ENCODE data around the gene NAMPT.

The NAMPT gene

DNA sequence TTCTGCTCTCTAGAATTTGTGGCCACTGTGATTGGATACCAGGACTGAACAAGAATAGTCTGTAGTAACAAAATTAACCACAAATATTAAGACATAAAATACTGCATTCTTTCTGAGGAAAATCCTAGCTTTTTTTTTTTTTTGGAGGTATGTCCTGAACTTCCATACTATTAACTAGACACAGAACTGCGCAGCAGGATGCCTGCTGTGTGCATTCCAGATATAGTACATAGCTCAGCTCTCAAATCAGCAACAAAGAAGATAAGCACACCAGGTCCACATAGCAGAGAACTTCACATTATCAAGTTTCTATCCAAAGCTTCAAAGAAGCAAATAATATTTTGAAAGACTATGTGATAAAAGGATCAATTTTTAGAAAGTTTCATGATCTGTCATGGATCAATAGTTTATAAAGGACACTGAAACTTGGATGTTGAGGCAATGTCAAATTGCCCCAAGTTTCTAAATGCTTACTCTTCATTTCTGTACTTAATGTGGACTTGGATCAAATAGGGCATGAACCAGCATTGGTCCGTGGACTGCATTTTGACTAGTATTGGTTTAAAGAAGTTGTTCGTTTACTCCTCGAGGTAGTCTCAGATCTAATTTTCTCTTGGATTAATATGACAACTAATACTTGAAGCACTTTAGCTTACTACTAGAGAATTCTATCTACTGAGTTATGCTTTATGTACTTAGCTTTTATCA lies 15.4 kb downstream of the NAMPT start:
- H3K27me3 ChIP-seq (ENCODE audit: insufficient read depth, poor library complexity, severe bottlenecking) = no peaks in the 10 kb centered on the region
- no peak for TF ChIP-seq SPI1 (IDR thresholded peaks at IDR 0.05; ENCODE audit: borderline replicate concordance, low read depth)
- TF ChIP-seq POLR2AphosphoS5 (IDR thresholded peaks at IDR 0.05; ENCODE audit: low read depth) = no peak
- TF ChIP-seq, protein P1, sequence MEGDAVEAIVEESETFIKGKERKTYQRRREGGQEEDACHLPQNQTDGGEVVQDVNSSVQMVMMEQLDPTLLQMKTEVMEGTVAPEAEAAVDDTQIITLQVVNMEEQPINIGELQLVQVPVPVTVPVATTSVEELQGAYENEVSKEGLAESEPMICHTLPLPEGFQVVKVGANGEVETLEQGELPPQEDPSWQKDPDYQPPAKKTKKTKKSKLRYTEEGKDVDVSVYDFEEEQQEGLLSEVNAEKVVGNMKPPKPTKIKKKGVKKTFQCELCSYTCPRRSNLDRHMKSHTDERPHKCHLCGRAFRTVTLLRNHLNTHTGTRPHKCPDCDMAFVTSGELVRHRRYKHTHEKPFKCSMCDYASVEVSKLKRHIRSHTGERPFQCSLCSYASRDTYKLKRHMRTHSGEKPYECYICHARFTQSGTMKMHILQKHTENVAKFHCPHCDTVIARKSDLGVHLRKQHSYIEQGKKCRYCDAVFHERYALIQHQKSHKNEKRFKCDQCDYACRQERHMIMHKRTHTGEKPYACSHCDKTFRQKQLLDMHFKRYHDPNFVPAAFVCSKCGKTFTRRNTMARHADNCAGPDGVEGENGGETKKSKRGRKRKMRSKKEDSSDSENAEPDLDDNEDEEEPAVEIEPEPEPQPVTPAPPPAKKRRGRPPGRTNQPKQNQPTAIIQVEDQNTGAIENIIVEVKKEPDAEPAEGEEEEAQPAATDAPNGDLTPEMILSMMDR (IDR thresholded peaks at IDR 0.05; ENCODE audit: insufficient read depth, low read length) = no peak
- TF ChIP-seq, protein P2, sequence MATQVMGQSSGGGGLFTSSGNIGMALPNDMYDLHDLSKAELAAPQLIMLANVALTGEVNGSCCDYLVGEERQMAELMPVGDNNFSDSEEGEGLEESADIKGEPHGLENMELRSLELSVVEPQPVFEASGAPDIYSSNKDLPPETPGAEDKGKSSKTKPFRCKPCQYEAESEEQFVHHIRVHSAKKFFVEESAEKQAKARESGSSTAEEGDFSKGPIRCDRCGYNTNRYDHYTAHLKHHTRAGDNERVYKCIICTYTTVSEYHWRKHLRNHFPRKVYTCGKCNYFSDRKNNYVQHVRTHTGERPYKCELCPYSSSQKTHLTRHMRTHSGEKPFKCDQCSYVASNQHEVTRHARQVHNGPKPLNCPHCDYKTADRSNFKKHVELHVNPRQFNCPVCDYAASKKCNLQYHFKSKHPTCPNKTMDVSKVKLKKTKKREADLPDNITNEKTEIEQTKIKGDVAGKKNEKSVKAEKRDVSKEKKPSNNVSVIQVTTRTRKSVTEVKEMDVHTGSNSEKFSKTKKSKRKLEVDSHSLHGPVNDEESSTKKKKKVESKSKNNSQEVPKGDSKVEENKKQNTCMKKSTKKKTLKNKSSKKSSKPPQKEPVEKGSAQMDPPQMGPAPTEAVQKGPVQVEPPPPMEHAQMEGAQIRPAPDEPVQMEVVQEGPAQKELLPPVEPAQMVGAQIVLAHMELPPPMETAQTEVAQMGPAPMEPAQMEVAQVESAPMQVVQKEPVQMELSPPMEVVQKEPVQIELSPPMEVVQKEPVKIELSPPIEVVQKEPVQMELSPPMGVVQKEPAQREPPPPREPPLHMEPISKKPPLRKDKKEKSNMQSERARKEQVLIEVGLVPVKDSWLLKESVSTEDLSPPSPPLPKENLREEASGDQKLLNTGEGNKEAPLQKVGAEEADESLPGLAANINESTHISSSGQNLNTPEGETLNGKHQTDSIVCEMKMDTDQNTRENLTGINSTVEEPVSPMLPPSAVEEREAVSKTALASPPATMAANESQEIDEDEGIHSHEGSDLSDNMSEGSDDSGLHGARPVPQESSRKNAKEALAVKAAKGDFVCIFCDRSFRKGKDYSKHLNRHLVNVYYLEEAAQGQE (IDR thresholded peaks at IDR 0.05; ENCODE audit: insufficient replicate concordance, low read depth) = no peak
- TF ChIP-seq GABPA (IDR thresholded peaks at IDR 0.05; ENCODE audit: low read depth) = no peak
- no peak overlapping the region for H3K4me3 ChIP-seq (replicated peaks; ENCODE audit: insufficient read depth, low read length)
- H3K27ac ChIP-seq (replicated peaks) = no peak overlapping the region
- DNase-seq (ENCODE audit: low read depth in 1 of 2, low spot score in 1 of 2) = no peak

DNA sequence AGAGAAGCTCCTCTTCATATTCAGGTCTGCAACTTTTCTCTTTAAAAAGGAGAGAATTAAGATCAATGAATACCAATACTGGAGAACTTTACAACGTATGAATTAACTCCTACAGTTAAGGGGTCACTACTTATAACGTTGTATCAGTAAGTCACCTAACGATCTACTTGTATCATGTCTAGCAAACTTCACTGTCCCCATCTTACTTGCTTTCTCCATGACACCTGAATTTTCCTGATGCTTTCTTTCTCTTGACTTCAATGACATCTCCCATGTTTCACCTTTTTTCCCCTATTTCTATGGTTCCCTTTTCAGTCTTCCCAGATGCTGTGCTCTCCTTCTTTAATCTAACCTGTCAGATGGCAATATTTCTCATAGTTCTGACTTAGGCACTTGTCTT lies 19.6 kb downstream of the NAMPT start:
- Histone ChIP-seq H3K27me3 (ENCODE audit: insufficient read depth, poor library complexity, severe bottlenecking) (no peaks in the 10 kb centered on the region), H3K4me3 (replicated peaks; ENCODE audit: insufficient read depth, low read length) (no peak overlapping the region), H3K27ac (replicated peaks) (no peak overlapping the region)
- no peak for DNase-seq (ENCODE audit: low read depth in 1 of 2, low spot score in 1 of 2)
- TF ChIP-seq, protein P2 (IDR thresholded peaks at IDR 0.05; ENCODE audit: insufficient replicate concordance, low read depth) = no peak
- no peak for TF ChIP-seq SPI1 (IDR thresholded peaks at IDR 0.05; ENCODE audit: borderline replicate concordance, low read depth)
- no peak for TF ChIP-seq POLR2AphosphoS5 (IDR thresholded peaks at IDR 0.05; ENCODE audit: low read depth)
- TF ChIP-seq, protein P1 (IDR thresholded peaks at IDR 0.05; ENCODE audit: insufficient read depth, low read length) = no peak
- no peak for TF ChIP-seq GABPA (IDR thresholded peaks at IDR 0.05; ENCODE audit: low read depth)

DNA sequence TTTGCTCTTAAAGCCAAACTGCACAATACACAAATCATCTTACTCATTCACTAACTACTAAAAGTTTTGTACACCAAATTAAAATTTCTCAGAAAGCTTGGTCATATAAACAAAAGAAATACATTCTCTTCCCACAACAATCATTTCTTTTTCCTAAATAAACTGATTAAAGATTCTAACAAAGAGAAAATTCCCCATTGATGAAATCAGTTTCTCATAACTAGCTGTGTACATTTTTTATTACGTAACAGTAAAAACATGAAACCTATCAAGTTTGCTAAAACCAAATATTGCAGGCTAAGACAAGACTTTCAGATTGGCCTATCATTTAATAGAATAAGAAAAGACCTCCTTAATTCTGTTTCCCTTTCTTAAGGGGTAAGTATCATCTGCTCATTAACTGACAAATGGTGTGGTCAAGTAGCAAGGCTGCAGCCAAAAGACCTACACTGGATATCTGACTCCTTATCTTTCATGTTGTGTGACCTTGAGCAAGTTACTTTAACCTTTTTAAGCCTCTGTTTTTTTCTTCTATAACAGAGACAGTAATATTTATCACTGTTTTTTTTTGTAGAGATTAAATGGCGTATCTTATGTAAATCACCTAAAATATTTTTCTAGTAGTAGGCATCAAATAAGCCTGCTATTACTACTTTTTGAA lies 22.4 kb downstream of the NAMPT start:
- no peak for DNase-seq (ENCODE audit: low read depth in 1 of 2, low spot score in 1 of 2)
- Histone ChIP-seq H3K4me3 (replicated peaks; ENCODE audit: insufficient read depth, low read length) (no peak overlapping the region), H3K27me3 (ENCODE audit: insufficient read depth, poor library complexity, severe bottlenecking) (no peaks in the 10 kb centered on the region), H3K27ac (replicated peaks) (no peak overlapping the region)
- TF ChIP-seq, protein P1 (IDR thresholded peaks at IDR 0.05; ENCODE audit: insufficient read depth, low read length) = no peak
- no peak for TF ChIP-seq POLR2AphosphoS5 (IDR thresholded peaks at IDR 0.05; ENCODE audit: low read depth)
- no peak for TF ChIP-seq GABPA (IDR thresholded peaks at IDR 0.05; ENCODE audit: low read depth)
- TF ChIP-seq, protein P2 (IDR thresholded peaks at IDR 0.05; ENCODE audit: insufficient replicate concordance, low read depth) = no peak
- no peak for TF ChIP-seq SPI1 (IDR thresholded peaks at IDR 0.05; ENCODE audit: borderline replicate concordance, low read depth)
